SK-N-DZ (cell line): Measurements from ENCODE around the gene ATP8B1.

Experiments used
- DNase-seq: peaks from one replicate; pipeline ENCODE4 v3.0.0-alpha.2; 2015; ENCODE audit warnings: low spot score

ATP8B1 gene

DNA sequence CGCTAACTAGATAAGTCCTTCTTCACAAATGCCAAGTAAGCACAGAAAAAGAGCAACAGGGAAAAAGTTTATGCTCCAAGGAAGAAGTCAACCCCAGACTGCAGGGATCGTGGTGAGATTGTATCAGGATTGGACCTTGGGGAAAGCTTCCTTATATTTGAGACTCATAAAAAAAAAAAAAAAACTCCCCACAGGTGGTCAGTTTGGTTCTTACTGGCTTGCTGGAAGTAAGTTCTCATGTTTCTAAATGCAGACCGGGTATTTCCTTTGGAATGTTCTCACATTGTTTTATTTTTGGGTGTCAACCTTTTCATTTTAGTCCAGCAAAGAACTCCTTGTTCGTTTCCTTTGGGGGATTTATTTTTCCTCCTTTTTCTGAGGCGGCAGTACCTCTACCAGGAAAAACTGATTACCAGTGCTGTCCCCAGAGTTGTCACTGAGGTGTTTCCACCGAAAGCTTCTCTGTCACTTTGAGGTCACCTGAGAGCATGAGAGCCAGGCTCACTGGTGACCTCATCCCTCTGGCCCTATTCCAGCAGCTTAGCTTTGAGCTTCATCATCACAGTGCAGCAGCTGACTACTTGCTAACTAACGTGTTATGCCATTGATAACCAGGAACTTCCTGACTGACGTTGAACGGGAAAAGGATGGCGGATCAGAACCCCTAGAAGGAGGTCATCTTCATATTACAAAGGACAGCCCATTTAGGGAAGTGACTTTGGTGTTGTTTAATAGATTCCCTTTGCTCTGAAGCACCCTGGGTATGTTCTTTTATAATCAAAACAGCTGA is 16.8 kb upstream of the ATP8B1 start:
- no peak for DNase-seq

DNA sequence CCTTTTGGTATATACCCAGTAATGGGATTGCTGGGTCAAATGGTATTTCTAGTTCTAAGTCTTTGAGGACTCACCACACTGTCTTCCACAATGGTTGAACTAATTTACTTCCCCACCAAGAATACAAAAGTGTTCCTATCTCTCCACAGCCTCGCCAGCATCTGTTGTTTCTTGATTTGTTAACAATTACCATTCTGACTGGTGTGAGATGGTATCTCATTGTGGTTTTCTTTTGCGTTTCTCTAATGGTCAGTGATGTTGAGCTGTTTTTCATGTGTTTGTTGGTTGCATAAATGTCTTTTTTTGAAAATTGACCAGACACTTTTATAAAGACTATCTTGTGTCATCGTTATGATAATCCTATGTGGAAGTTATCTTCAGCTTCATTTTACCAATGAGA is 16.0 kb upstream of the ATP8B1 start:
- no peak for DNase-seq

DNA sequence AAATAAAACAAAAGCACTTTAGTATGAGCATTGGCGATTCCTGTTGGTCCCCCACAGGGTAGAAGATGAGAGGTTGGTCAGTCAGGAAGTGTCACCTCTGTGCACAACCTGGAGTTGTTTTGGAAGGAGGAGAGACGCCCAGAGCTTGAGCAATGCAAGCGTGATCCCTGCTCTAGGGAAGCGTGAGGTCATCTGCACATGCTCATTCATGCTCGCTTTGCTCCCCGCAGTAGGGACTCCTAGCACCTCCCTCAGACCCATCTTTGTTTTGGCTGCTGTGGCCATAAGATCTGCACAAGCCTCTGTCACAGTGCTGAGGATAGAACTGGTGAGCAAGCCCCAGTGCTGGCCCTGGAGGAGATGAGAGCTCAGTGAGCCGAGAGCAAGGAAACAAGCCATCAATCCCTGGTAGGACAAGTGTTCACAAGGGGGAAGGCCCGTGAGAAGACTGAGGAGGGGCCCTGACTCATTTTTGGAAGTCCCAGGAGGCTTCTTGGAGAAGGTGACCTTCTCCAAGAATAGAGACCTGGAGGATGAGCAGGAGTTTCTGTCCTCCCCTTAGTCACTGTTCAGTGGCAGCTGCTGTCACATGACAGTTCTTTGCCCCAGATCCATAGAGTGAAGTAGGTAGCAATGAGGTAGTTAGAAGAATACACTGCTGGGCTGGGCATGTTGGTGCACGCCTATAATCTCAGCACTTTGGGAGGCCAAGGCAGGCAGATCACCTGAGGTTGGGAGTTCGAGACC is 13.3 kb upstream of the ATP8B1 start:
- DNase-seq, result peak; percentile 12

DNA sequence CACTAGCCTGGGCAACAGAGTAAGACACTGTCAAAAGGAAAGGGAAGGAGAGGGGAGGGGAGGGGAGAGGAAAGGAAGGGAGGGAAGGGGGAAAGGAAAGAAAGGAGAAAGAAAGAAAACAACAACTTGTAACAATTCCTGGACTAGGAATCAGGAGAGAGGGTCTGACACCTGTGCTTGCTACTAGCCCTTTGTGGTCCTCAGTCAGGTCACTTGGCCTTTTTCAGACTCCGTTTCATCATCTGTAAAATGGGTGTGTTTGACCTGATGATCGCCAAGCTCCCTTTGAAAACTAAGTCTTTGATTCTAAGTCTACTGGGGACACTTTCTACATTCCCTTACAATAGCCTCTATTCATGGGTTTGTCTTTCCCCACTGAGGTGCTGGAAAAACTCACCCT is 11.4 kb upstream of the ATP8B1 start:
- no peak for DNase-seq

DNA sequence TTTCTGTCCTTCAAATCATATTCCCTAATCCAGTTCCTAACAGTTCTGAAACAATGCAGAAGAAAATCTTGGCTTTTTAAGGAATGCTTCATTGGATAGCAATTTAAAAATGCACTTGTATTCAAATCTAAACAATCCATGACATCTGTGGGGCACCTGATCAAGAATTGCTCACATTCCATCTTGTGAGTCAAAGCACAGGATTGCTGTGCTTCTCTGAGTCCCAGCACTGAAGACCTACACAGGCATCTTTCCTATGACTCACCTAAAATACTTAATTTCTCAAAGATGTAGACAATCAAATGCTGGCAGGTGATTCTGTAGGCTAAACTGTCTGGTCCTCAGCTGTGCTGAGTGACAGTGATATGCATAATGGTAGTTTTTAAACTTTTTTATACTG is 10.1 kb upstream of the ATP8B1 start:
- no peak for DNase-seq

DNA sequence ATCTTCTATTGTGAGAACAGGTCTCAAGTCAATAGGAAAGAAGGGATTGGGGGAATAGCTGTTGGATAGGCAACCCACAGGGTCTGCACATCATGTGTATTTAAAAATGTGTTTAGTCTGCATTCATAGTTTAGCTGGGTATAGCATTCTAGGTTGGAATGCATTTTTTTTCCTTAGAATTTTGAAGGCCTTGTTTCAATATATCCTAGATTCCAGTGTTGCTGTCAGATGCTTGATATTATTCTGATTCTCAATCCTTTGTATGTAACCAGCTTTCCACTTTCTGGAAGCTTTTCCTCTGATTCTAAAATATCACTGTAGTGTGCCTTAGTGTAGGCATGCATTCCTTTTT is 9.0 kb upstream of the ATP8B1 start:
- no peak for DNase-seq

DNA sequence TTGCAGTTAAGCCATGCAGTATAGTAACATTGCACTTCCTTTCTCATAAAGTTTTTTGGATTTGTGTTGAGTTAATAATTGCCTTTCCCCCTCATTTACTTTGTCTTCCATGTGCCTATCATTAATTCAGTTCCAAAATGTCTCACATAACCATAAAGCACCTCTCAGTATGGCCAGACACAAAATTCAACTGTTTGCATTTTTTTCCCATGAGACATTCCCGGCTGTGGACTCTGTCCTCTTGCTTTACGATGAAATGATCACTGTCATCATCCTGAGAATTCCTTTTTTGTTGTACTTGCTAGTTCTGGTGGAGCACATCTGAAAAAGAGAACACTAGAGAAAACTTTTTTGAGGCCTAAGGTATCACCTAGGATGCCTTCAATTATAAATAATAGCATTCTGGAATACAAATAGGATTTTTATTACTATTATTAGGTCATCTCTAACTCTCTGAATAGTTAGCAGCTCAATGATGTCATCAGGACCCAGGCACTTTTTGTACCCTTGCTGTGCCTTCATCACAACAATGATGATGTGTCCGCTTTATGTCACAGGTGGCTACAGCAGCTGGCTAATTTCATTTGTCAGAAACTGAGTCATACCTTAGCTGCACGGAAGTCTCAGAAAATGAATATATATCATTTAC is 8.5 kb upstream of the ATP8B1 start:
- no peak for DNase-seq

DNA sequence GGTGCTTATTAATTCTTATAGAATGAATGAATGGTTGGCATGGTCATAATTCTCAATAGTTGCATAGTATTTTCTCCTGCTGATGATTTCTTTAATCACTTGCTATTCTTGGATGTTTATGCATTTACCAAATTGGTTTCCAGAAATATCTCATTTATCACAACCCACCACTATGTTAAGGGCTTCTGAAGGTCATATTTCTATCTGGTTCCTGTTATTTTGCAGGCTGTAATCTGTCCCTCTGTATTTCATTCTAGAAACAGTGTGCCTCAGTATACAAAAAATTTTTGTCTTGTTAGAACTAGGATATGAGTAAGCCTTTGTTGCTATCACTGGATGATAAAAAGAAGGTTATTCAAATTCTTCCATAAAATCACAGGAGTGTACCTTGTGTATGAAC is 6.1 kb upstream of the ATP8B1 start:
- DNase-seq, result no peak

DNA sequence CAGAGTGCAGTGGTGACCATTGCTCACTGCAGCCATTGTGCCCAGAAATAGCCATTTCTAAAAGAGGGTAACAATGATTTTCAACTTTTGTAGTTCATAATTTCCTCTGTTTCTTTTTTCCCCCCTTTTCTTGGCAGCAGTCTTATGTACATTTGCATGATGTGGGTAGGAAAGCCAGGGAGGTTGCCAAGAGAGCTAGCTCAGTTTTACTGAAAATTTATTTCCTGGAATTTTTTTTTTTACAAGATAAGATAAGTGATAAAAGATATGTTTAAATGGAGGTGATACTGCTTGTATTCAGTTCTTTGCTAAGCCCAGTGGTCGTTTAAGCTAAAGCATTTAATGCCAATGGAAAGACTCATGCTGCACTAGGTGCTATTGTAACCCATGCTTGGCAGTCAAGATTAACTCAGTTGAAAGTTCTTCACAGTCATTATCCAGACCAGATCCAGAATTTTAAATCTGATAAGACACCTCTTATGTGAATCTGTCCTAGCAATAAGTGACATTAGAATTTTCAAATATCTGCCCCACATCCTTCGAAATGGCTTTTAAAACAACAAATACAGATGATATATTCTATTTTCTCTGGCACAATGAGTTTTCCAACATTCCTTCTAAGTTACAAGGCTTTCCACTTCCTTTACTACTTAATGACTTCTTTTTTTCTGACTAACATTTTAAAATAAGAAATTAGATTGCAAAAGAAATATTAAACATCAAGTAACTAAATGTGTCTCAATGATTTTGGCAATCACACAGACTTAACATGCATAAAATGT is 4.4 kb upstream of the ATP8B1 start:
- no peak for DNase-seq

DNA sequence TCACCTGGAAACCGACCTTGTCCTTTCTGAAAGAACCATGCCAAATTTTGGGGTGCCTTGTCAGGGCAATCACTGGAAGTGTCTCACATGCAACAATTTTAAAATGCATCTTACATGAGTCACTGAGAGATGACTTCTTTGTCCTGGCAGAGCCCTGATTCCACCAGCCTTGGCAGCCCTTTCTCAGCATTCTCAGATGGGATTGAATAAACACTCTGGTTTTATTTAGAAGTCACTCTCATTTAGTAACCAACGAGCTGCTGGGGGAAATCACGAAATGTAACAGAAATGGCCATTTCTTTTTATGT is 3.8 kb upstream of the ATP8B1 start:
- DNase-seq, result no peak

DNA sequence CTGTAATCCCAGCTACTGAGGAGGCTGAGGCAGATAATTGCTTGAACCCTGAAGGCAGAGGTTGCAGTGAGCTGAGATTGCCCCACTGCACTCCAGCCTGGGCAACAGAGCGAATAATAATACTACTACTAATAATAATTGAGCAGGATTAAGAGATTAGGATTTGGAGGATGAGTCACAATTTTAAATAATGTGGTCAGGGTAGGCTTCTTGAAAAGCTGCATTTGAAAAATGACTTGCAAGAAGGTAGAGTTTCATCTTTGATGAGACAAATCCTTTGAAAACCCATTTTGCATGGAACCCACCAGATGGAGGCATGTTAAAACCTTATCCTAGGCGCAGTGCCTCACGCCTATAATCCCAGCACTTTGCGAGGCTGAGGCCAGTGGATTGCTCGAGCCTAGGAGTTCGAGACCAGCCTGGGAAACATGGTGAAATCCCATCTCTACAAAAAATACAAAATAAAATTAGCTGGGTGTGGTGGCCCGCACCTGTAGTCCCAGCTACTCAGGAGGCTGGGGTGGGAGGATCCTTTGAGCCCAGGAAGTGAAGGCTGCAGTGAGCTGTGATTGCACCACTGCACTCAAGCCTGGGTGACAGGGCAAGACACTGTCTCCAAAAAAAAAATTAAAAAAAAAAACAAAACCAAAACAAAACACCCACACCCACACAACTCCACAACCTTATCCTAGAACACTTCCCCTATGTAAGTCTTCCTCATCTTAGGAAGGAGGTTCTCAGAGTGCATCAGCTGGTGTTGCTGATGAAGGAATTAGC is 3.3 kb upstream of the ATP8B1 start:
- no peak for DNase-seq

DNA sequence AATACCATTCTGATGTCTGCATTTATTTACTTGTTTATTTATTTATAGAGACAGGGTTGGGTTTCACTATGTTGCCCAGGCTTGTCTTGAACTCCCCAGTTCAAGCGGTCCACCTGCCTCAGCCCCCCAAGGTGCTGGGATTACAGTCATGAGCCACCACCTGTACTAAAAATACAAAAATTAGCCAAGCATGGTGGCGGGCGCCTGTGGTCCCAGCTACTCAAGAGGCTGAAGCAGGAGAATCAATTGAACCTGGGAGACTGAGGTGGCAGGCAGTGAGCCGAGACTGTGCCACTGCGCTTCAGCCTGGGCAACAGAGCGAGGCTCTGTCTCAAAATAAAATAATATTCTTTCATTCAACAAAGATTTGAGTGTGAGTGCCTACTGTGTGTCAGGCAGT is 2.0 kb upstream of the ATP8B1 start:
- no peak for DNase-seq

DNA sequence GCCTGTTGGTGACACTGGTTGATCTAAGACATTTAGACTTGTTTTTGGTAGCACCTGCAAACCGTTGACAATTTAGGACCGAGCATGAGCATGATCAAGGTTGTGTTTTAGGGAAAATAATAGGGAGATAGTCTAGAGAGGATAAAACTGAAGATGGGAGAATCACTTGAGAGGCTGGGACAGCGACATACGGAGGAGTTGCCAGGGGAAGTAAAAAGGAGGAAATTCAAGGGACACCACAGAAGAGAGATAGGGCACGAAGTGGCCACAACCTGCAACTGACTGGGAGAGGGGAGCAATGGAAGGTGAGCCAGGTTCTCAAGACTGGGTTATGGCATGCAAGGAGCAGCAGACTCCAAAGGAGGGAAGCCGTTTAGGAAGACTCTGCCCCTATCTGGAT is 1.4 kb upstream of the ATP8B1 start:
- no peak for DNase-seq

DNA sequence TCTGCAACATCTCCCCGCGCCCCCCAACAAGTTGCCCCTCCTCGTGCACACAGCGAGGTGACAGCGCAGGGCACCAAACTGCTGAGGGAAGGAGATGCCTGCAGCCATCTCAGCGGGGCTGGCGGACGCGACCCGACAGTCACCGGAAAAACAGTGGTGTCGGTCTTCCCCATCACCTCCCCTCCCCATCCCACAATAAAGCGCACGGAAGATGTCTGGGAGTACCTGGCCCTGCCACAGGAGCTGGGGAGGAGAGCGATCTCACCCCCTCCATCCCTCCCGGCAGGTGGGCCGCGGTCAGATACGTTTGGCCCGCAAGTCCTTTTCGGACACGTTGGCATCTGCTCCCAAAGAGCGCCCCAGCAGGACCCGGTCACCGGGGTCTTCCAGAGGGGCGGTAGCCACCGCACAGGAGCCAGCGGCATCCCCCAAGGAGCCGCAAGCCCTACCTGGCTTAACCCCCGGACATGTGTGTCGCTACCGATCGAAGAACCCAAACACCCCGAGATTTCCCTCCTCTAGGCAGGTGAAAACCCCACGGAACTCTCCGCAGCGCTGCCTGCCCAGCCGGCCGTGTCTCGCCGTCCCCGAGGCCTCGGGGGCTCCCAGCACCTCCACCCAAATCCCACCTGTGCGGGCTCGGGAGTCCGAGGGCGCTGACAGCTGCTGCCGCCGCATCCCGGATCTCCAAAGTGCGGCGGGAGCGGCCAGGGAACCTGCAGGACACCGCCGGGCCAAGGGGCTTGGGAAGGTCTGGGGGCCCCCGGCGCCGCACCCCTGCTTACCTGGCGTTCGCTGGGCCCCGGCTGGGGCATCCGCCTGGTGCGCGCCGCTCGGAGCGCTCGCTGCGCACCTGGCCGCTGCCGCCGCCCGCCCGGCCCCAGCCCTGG is 657 bp downstream of the ATP8B1 start:
- no peak for DNase-seq

DNA sequence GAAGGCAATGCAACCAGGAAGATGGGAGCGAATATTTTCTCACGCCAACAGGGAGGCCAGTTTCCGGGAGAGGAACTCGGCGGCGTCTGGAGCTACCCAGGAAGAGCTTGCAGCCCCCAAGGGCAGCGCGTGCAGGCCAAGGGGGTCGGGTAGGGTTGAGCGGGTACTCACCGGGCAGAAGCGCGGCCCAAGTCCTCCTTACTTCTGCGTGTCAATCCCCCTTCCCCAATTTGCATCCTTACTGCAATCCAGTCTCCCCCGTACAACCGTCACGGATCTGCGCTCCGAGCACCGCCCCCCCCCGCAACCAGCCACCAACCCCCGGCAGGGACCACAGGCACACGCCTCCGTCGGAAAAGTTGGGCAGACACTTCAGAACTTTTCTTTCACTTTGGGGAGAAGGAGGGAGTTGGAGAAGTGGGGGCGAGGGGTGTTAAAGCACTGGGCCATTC is 1.3 kb downstream of the ATP8B1 start:
- DNase-seq, result no peak

DNA sequence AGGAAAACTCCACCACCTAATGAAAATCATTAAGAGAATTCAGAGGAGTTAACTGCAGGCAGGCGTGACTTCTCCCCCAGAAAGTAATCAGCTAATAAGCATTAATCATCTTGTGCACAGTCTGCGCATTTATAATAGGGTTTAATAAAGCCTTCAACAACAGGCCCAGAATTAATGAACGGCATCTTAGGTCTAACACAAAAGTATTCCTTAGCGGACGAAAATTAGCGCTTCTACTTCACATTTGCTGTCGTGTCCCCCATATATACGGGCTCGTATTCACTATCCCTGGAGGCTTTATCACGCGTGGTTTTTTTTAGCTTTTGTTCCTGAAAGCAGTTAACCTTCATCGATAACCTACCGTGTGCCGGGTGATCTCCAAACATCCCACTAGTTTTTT is 1.8 kb downstream of the ATP8B1 start:
- DNase-seq, result no peak

DNA sequence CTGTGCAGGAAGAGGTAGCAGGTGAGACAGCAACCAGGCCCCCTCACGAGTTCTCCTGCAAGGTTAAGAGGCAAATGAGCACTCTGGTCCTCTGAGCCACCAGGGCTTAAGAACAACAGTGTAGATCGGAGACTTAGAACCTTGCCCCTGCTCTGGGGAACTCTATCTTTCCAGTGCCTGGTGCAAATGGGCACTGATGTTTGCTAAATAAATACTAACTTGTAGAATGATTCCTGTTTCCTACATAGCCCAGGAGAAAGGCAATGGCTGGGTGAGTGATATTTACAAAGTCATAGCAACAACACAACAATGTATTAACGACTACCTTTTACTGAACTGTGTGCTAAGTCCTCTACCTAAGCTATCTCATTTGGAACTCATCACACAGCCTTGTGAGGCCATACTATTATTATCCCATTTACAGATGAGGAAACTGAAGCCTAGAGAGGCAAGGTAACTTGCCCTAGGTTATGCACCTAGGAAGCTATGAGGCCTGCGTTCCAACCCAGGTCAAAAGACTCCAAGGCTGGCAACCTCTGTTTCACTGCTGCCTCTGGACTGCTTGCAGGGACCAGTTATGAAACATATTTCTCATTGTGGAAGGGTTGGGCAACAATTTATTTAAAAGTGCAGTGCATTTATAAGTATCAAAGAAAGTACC is 4.3 kb downstream of the ATP8B1 start:
- DNase-seq, result no peak

DNA sequence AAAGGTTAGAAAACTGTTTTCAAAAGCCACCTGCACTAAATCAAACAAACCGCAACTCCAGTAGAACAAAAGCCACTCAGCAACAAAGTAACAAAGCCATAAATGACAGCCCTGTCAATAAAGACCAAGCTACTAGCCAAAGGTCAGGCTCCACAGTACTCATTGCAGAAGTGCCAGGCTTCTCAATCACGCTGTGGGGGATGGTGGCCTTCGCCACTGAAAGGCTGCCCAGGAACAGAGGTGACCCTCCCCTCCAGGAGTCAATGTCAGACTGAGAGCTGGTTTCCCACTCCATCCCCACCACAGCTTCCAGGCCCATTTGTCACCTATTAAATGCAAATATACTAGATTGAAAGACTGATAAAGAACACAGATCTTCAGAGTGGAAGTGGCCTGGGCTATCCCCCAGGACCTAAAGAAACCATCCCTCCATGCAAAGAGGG is 5.9 kb downstream of the ATP8B1 start:
- DNase-seq, result peak; percentile 91

DNA sequence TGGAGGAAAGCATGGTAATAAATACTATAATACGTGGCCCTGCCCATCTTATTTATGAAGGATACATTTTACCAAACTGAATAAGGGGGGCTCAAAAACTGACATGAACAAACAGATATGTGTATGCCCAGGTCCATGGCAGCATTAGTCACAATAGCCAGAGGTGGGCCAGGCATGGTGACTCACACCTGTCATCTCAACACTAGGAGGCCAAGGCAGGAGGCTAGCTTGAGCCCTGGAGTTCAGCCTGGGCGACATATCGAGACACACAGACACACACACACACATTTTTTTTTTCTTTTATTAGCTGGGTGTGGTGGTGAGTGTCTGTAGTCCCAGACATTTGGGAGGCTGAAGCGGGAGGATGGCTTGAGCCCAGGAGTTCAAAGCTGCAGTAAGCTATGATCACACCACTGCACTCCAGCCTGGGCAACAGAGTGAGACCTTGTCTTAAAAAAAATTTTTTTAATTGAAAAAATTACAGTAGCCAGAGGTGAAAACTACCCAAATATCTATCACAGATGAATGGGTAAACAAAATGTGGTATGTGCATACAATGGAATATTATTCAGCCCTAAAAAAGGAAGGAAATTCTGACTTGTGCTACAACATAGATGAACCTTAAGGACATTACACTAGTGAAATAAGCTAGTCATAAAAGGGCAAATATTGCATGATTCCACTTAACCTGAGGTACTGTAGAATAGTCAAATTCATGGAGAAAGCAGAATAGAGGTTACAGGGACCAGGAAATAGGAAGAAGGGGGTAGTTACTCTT is 8.0 kb downstream of the ATP8B1 start:
- no peak for DNase-seq
